Skeletal muscle tissue (tissue), 4 donors: ENCODE results near the gene MGME1. TPM values are rescaled to one million over a fixed set of nuclear protein-coding genes. Genes with fewer than 3 reads are reported as not detected.

Experiments used
- H3K27ac ChIP-seq: one replicate; pipeline ENCODE4 v1.7.0; 2013; ENCODE audit warnings: mild to moderate bottlenecking, low read depth, low read length, inconsistent platforms
- H3K27me3 ChIP-seq, 3 donors: one replicate each; pipeline ENCODE4 v1.7.0; 2013; ENCODE audit warnings: low read length in 3 of 3; ENCODE audit not compliant: control insufficient read depth in 3 of 3, insufficient read depth in 3 of 3
- H3K36me3 ChIP-seq, 3 donors: one replicate each; pipeline ENCODE4 v1.7.0; 2013; ENCODE audit warnings: low read length in 3 of 3; ENCODE audit not compliant: control insufficient read depth in 3 of 3, insufficient read depth in 3 of 3
- H3K4me1 ChIP-seq, 3 donors: one replicate each; pipeline ENCODE4 v1.7.0; 2013; ENCODE audit warnings: low read length in 3 of 3, mild to moderate bottlenecking in 3 of 3; ENCODE audit not compliant: control insufficient read depth in 3 of 3, insufficient read depth in 3 of 3
- H3K4me3 ChIP-seq, 3 donors: one replicate each; pipeline ENCODE4 v1.7.0; 2013; ENCODE audit warnings: low read length in 3 of 3
- H3K9ac ChIP-seq, 3 donors: one replicate each; pipeline ENCODE4 v1.7.0; 2013; ENCODE audit warnings: low read length in 3 of 3, mild to moderate bottlenecking in 3 of 3, moderate library complexity in 2 of 3, low read depth in 1 of 3
- H3K9me3 ChIP-seq, 3 donors: one replicate each; pipeline ENCODE4 v1.7.0; 2013; ENCODE audit warnings: low read length in 3 of 3; ENCODE audit not compliant: control insufficient read depth in 3 of 3
- total RNA-seq: library from RNA; depleted of rRNA; stranded (reverse); fragments of >200 nt; gene quantifications from one replicate; pipeline ENCODE4 v1.2.3, GENCODE V29; 2014
- donor health status: Osteomylitis.

The MGME1 gene
- total RNA-seq, 1 donor from 2014 or later: 6.8 TPM

DNA sequence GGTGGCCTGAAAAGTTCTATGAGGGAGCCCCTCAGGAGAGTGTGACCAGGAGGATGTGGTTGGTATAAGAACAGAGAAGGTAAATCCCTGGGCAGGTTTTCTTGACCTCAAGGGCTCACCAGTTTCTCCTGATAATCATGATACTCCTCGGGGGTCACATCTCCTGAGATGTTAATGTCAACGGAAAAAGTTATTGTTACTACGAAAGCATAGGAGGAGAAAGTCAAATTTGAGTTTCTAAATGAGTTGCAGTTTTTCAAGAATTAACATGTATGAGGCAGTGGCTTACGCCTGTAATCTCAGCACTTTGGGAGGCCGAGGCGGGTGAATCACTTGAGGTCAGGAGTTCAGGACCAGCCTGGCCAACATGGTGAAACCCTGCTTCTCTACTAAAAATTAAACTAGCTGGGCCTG, 23.4 kb downstream of the MGME1 start:
- peaks cover 4 to 14% (median 6%) of the 10 kb centered on the region in 3 donors for H3K36me3 ChIP-seq
- H3K4me1 ChIP-seq: peaks cover 3 to 4% (median 3%) of the 10 kb centered on the region in 3 donors
- H3K9ac ChIP-seq: no peak overlapping the region
- H3K4me3 ChIP-seq: no peak overlapping the region
- H3K27me3 ChIP-seq: no peaks in the 10 kb centered on the region
- no peak overlapping the region for H3K27ac ChIP-seq
- H3K9me3 ChIP-seq: no peaks in the 10 kb centered on the region

DNA sequence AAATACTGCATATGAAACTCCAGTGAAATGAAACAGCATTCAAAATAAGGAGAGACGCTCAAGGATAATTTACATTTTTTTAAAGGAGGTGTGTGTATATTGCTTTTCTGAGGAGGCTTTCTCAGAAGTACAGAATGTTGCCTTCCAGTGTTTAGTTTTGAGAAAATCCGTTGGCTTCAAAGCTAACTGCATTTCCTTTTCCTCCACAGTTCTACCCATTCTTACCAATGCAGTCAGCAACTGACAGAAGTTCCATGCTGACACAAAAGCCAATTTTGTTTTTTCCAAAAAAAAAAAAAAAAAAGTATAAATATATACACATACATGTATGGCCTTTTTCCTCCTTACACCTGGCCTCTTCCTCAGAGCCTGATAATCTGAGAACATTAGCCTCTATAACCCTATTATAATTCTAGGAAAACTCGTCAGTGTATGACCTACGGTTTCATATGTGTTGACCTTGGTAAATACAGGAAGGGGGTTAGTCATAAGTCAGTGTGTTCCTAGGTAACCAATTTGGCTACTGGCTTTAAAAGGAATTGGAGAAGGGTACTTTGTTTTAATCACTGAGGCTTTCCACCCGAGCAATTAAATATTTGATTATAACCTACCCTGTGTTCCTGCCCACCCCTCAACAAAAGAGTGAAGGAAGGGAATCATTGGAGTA, 24.2 kb downstream of the MGME1 start:
- Histone ChIP-seq H3K9ac (no peak overlapping the region), H3K36me3 (peaks cover 4 to 14% (median 6%) of the 10 kb centered on the region in 3 donors), H3K9me3 (no peaks in the 10 kb centered on the region), H3K4me3 (no peak overlapping the region), H3K27ac (no peak overlapping the region), H3K27me3 (no peaks in the 10 kb centered on the region), H3K4me1 (peaks cover 3 to 4% (median 3%) of the 10 kb centered on the region in 3 donors)

DNA sequence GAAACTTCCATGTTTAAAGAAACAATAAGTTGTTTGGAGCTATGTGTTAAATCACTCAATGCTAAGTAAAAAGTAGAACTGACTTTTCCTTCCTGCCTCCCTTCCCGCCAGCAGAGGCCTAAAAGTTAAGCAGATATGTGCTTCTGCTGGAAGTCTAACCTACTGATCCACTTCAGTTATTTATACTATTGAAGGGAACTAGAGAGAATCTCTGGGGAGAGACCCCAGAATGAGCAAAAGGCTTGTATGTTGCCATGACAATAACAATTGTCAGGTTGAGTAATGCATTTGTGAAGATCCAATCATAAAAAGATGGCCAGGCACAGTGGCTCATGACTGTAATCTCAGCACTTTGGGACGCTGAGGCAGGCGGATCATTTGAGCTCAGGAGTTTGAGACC, 24.7 kb downstream of the MGME1 start:
- Histone ChIP-seq H3K36me3 (peaks cover 4 to 14% (median 6%) of the 10 kb centered on the region in 3 donors), H3K27ac (no peak overlapping the region), H3K4me1 (peaks cover 3 to 4% (median 3%) of the 10 kb centered on the region in 3 donors), H3K9ac (no peak overlapping the region), H3K27me3 (no peaks in the 10 kb centered on the region), H3K9me3 (no peaks in the 10 kb centered on the region), H3K4me3 (no peak overlapping the region)

DNA sequence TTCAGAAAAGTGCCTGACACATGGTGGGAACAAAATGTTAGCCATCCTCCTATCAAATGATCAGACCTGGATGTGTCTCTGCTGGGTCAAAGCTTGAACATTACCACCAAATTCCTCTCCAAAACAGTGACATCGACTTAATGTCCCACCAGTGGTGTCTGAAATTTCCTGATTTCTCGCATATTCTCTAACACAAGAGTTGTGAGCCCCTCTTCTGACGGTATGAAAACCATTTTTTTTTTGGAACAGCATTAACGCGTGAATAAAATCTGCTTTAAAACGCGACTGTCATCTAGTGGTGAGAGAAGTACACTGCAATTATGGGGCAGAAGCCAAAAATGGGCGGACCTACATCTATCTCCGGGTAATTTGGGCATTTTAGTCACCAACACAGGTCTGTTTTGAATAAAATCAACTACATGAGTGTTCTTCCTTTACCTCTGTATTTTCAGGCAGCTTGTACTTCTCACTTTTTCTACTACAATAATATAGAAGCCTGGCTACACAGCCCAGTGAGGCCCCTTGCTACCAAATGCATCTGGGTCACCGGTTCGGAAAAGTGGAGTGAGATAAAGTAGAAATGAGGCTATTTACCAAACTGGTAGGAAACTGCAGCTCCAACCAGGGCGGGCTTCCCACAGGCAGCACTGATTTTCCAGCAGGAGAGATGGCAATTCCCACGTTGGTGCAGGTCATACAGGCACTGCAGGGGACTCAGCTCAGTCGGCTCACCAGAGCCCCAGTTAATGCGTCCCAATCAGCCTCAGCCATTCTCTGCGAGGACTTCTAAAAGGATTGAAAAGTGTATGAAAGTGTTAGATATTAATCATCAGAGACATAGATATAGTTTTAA, 27.4 kb downstream of the MGME1 start:
- H3K4me3 ChIP-seq: peak overlapping the region in 1 of 3 donors; percentile 12
- H3K9ac ChIP-seq: peak overlapping the region in 2 of 3 donors; percentile 15 to 46
- H3K27ac ChIP-seq: no peak overlapping the region
- H3K9me3 ChIP-seq: no peaks in the 10 kb centered on the region
- no peaks in the 10 kb centered on the region for H3K27me3 ChIP-seq
- H3K4me1 ChIP-seq: peaks cover 3 to 5% (median 4%) of the 10 kb centered on the region in 3 donors
- H3K36me3 ChIP-seq: no peaks in the 10 kb centered on the region

DNA sequence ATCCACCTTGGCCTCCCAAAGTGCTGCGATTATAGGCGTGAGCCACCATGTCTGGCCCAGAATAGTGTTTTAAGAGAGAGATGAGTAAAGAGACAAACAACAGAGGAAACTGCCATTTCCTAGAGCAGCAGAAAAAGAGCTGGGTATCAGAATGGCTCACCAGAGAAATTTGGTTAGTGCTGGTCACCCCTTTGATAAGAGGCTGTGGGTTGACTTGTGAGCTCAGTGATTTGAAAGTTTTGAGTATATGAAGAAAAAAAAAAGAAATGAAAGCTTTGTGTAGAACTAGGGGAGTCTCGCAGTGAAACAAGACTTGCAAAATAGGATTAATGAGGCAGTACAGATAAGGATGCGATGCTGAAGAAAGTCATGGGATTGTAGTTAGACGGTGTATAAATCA, 29.6 kb downstream of the MGME1 start:
- H3K27ac ChIP-seq: no peak overlapping the region
- H3K4me1 ChIP-seq: peaks cover 3 to 11% (median 10%) of the 10 kb centered on the region in 3 donors
- no peak overlapping the region for H3K9ac ChIP-seq
- no peaks in the 10 kb centered on the region for H3K36me3 ChIP-seq
- H3K27me3 ChIP-seq: no peaks in the 10 kb centered on the region
- H3K9me3 ChIP-seq: no peaks in the 10 kb centered on the region
- no peak overlapping the region for H3K4me3 ChIP-seq

DNA sequence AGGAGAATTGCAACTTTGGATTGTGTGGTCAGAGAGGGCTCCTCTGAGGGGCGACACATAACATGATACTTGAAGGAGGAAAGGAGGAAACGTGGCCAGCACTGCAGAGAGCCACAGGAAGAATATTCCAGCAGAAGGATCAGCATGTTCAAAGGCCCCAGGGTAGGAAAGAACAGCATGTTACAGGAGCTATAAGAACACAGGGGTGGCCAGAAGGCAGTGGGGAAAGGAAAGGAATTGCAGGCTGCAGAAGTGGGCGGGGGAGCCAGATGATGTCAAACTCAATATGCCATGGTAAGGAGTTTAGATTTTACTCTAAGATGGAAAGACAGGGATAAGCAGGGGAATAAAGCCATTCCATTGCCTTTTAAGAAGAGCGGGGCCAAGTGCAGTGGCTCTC, 30.7 kb downstream of the MGME1 start:
- Histone ChIP-seq H3K27me3 (no peaks in the 10 kb centered on the region), H3K27ac (no peak overlapping the region), H3K36me3 (no peaks in the 10 kb centered on the region), H3K9ac (no peak overlapping the region), H3K4me3 (no peak overlapping the region), H3K4me1 (peaks cover 10 to 19% (median 18%) of the 10 kb centered on the region in 3 donors), H3K9me3 (no peaks in the 10 kb centered on the region)

DNA sequence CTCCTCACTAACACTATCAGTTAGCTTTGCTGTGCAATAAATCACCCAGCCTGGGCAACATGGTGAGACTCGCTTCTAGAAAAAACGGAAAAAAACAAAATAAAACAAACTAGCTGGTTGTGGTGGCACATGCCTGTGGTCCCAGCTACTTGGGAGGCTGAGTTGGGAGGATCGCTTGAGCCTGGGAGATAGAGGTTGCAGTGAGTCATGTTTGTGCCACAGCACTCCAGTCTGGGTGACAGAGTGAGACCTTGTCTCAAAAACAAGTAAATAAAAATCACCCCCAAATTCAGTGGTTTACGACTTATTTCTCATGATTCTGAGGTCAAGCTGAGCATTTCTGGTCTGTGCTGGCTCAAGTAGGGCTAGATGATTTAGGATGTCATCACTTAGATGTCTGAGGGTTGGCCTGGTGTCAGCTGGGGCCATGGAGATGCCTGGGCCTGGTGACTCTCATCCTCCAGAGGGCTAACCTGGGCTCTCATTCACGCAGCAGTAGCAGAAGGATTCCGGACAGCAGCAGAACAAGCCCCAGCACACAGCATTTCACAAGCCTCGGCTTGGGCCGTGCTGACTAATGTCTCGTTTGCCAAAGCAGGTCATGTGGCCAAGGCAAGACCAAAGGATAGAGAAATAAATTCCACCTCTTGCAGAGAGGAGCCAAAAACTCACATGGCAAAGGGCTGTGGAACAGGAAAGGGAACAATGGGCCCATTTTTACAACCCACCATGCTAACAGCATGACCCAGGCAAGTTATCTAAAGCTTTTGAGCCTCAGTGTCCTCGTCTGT, 32.5 kb downstream of the MGME1 start:
- H3K4me3 ChIP-seq: no peak overlapping the region

DNA sequence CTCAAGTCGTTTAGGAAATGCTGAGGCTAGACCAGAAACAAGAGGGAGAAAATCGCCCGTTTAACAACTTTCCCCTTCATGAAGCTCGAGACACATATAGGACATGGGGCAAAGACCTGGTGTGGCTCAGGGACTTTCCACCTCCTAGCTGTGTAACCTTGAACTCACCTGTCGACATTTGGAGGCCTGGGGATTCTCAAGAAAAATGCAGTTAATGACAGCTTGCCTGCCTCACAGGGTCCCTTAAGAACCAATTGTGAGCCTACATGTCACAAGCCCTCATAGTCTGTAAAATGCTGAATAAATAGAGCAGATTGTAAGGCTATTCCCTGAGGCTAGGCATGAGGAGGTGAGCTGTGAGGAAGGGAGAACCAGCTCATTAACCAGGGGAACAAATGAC, 35.1 kb downstream of the MGME1 start:
- no peak overlapping the region for H3K9ac ChIP-seq
- H3K36me3 ChIP-seq: no peaks in the 10 kb centered on the region
- no peaks in the 10 kb centered on the region for H3K27me3 ChIP-seq
- peaks cover 7 to 26% (median 17%) of the 10 kb centered on the region in 3 donors for H3K4me1 ChIP-seq
- no peak overlapping the region for H3K4me3 ChIP-seq
- H3K9me3 ChIP-seq: no peaks in the 10 kb centered on the region
- peak overlapping the region; percentile 51 for H3K27ac ChIP-seq

More for the DNA sequence above, 32.5 kb downstream of the MGME1 start:
- peaks cover 9 to 24% (median 18%) of the 10 kb centered on the region in 3 donors for H3K4me1 ChIP-seq
- H3K9me3 ChIP-seq: no peaks in the 10 kb centered on the region
- H3K9ac ChIP-seq: peak overlapping the region in 1 of 3 donors; percentile 54
- no peak overlapping the region for H3K27ac ChIP-seq
- H3K36me3 ChIP-seq: no peaks in the 10 kb centered on the region
- no peaks in the 10 kb centered on the region for H3K27me3 ChIP-seq

DNA sequence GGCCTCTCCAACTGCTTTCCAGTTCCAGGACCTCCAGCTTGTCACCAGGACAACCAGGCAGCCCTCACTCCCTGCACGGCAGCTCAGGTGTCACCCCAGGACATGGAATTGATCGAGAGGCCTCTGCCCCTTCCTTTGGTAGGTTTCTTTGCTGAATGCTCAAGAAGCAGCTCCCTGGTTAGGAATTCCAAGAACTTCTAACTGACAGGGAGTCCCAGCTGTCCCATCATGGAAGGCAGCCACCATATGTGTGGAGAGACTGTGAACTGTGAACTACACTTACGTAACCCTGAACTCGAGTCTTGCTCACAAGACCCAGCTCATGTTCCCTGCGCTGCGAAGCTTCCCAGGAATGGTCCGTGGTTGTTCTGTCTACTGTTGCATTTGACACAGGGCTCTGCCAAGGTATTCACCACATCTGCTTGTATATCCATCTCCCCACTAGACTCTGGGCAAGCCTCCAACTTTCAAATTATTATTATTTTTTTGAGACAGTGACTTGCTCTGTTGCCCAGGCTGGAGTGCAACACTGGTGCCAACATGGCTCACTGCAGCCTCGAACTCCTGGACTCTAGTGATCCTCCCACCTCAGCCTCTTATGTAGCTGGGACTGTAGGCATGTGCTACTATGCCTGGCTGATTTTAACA, 35.7 kb downstream of the MGME1 start:
- Histone ChIP-seq H3K27me3 (no peaks in the 10 kb centered on the region), H3K9me3 (no peaks in the 10 kb centered on the region), H3K9ac (no peak overlapping the region), H3K4me3 (no peak overlapping the region), H3K27ac (peak overlapping the region; percentile 51), H3K36me3 (no peaks in the 10 kb centered on the region), H3K4me1 (peaks cover 7 to 26% (median 17%) of the 10 kb centered on the region in 3 donors)
